HEK293T (cell line): Measurements from ENCODE around the gene TLE2.

Experiments used
- FOXA1 ChIP-seq: fragments of 450-650 bp; IDR thresholded peaks from 2 replicates; pipeline ENCODE4 v1.6.1; 2016; ENCODE audit warnings: mild to moderate bottlenecking
- HDGF ChIP-seq: fragments of 450-650 bp; IDR thresholded peaks from 2 replicates; pipeline ENCODE4 v1.6.1; 2017; ENCODE audit warnings: antibody characterized with exemption, borderline replicate concordance
- L3MBTL2 ChIP-seq: fragments of 450-650 bp; conservative IDR thresholded peaks from 2 replicates; pipeline ENCODE4 v1.6.1; 2016; ENCODE audit warnings: mild to moderate bottlenecking
- SP1 ChIP-seq: fragments of 450-650 bp; IDR thresholded peaks from 2 replicates; pipeline ENCODE4 v1.6.1; 2017

GRCh38 chr19:3019211-3019854, 9.7 kb downstream of the TLE2 start:
- TF ChIP-seq L3MBTL2 (no peak), SP1 (no peak), FOXA1 (no peak), HDGF (no peak)
